Measurements from ENCODE around the gene ONECUT2.

The ONECUT2 gene

GRCh38 chr18:57436191-57436964 lies 1.2 kb downstream of the ONECUT2 start:
- CTCF ChIA-PET, result no interaction called here
- POLR2A ChIA-PET, result no interaction called here
- Histone ChIP-seq H3K4me1 (ENCODE audit: control extremely low read depth in 1 of 4, control insufficient read depth in 4 of 4, insufficient read depth in 4 of 4, low read length in 3 of 4) (peaks cover 0 to 61% (median 51%) of the 10 kb centered on the region in 4 experiments), H3K27ac (ENCODE audit: insufficient read depth in 1 of 2, low read depth in 1 of 2, low read length in 2 of 2, poor library complexity in 1 of 2, severe bottlenecking in 2 of 2) (no peak overlapping the region), H3K9me3 (ENCODE audit: control extremely low read depth in 1 of 5, control insufficient read depth in 4 of 5, insufficient read depth in 2 of 5, low read depth in 1 of 5, low read length in 4 of 5) (no peaks in the 10 kb centered on the region), H3K27me3 (replicated peaks in 2 of 5; ENCODE audit: control insufficient read depth in 4 of 5, insufficient read depth in 5 of 5, low read length in 4 of 5) (peaks cover 41 to 95% (median 70%) of the 10 kb centered on the region in 5 experiments), H3K4me3 (ENCODE audit: control insufficient read depth in 1 of 7, extremely low read depth in 1 of 7, insufficient read depth in 4 of 7, low read depth in 2 of 7, low read length in 6 of 7) (peak overlapping the region in 2 of 7 experiments; percentile 25 to 33), H3K36me3 (ENCODE audit: control insufficient read depth in 4 of 4, insufficient read depth in 4 of 4, low read length in 3 of 4) (no peaks in the 10 kb centered on the region)
- peak in 1 of 3 donors; percentile 9 for DNase-seq
- 7% methylated on average over 51 of the region's 62 CpGs for WGBS (ENCODE audit: insufficient coverage)

DNA sequence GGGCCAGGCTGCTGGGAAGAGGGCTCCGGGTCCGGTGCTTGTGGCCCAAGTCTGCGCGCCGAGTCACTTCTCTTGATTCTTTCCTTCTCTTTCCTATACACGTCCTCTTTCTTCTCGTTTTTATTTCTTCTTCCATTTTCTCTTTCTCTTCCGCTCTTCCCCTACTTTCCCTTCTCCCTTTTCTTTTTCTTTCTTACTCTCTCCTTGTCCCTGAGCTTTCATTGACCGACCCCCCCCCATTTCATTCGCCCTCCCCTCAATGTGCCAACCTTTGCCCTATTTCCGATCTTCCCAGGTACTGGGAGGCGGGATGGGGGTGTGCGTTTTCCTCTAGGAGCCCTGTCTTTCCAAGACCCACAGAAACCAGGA lies 1.8 kb downstream of the ONECUT2 start:
- Histone ChIP-seq H3K4me3 (ENCODE audit: control insufficient read depth in 1 of 7, extremely low read depth in 1 of 7, insufficient read depth in 4 of 7, low read depth in 2 of 7, low read length in 6 of 7) (peak overlapping the region in 1 of 7 experiments; percentile 13), H3K4me1 (ENCODE audit: control extremely low read depth in 1 of 4, control insufficient read depth in 4 of 4, insufficient read depth in 4 of 4, low read length in 3 of 4) (peaks cover 0 to 65% (median 54%) of the 10 kb centered on the region in 4 experiments), H3K27me3 (replicated peaks in 2 of 5; ENCODE audit: control insufficient read depth in 4 of 5, insufficient read depth in 5 of 5, low read length in 4 of 5) (peaks cover 40 to 95% (median 68%) of the 10 kb centered on the region in 5 experiments), H3K27ac (ENCODE audit: insufficient read depth in 1 of 2, low read depth in 1 of 2, low read length in 2 of 2, poor library complexity in 1 of 2, severe bottlenecking in 2 of 2) (no peak overlapping the region), H3K9me3 (ENCODE audit: control extremely low read depth in 1 of 5, control insufficient read depth in 4 of 5, insufficient read depth in 2 of 5, low read depth in 1 of 5, low read length in 4 of 5) (no peaks in the 10 kb centered on the region), H3K36me3 (ENCODE audit: control insufficient read depth in 4 of 4, insufficient read depth in 4 of 4, low read length in 3 of 4) (no peaks in the 10 kb centered on the region)
- WGBS (ENCODE audit: insufficient coverage), result 4% methylated on average over 8 of the region's 13 CpGs
- no peak for DNase-seq
- ChIA-PET CTCF (interaction anchor here (2.1 kb wide), 1 partner anchor 8 kb away, joined by 7 read pairs; no protein-coding TSS in a partner anchor), POLR2A (no interaction called here)

GRCh38 chr18:57437402-57437765 lies 2.2 kb downstream of the ONECUT2 start:
- POLR2A ChIA-PET, result no interaction called here
- WGBS (ENCODE audit: insufficient coverage), result 0% methylated on average over 13 of the region's 16 CpGs
- H3K9me3 ChIP-seq (ENCODE audit: control extremely low read depth in 1 of 5, control insufficient read depth in 4 of 5, insufficient read depth in 2 of 5, low read depth in 1 of 5, low read length in 4 of 5), result peaks cover 0 to 2% (median 0%) of the 10 kb centered on the region in 5 experiments
- H3K4me3 ChIP-seq (ENCODE audit: control insufficient read depth in 1 of 7, extremely low read depth in 1 of 7, insufficient read depth in 4 of 7, low read depth in 2 of 7, low read length in 6 of 7), result peak overlapping the region in 2 of 7 experiments; percentile 16 to 63
- H3K27ac ChIP-seq (ENCODE audit: insufficient read depth in 1 of 2, low read depth in 1 of 2, low read length in 2 of 2, poor library complexity in 1 of 2, severe bottlenecking in 2 of 2), result no peak overlapping the region
- H3K36me3 ChIP-seq (ENCODE audit: control insufficient read depth in 4 of 4, insufficient read depth in 4 of 4, low read length in 3 of 4), result no peaks in the 10 kb centered on the region
- CTCF ChIA-PET, result interaction anchor here (2.1 kb wide), 1 partner anchor 8 kb away, joined by 7 read pairs; no protein-coding TSS in a partner anchor
- H3K4me1 ChIP-seq (ENCODE audit: control extremely low read depth in 1 of 4, control insufficient read depth in 4 of 4, insufficient read depth in 4 of 4, low read length in 3 of 4), result peaks cover 0 to 65% (median 54%) of the 10 kb centered on the region in 4 experiments
- peak in 1 of 3 donors; percentile 10 for DNase-seq
- H3K27me3 ChIP-seq (replicated peaks in 2 of 5; ENCODE audit: control insufficient read depth in 4 of 5, insufficient read depth in 5 of 5, low read length in 4 of 5), result peaks cover 40 to 95% (median 68%) of the 10 kb centered on the region in 5 experiments

- Histone ChIP-seq H3K9me3 (ENCODE audit: control extremely low read depth in 1 of 5, control insufficient read depth in 4 of 5, insufficient read depth in 2 of 5, low read depth in 1 of 5, low read length in 4 of 5) (peaks cover 0 to 2% (median 0%) of the 10 kb centered on the region in 5 experiments), H3K27ac (ENCODE audit: insufficient read depth in 1 of 2, low read depth in 1 of 2, low read length in 2 of 2, poor library complexity in 1 of 2, severe bottlenecking in 2 of 2) (no peak overlapping the region), H3K36me3 (ENCODE audit: control insufficient read depth in 4 of 4, insufficient read depth in 4 of 4, low read length in 3 of 4) (no peaks in the 10 kb centered on the region), H3K27me3 (replicated peaks in 2 of 5; ENCODE audit: control insufficient read depth in 4 of 5, insufficient read depth in 5 of 5, low read length in 4 of 5) (peaks cover 39 to 95% (median 67%) of the 10 kb centered on the region in 5 experiments), H3K4me3 (ENCODE audit: control insufficient read depth in 1 of 7, extremely low read depth in 1 of 7, insufficient read depth in 4 of 7, low read depth in 2 of 7, low read length in 6 of 7) (peak overlapping the region in 6 of 7 experiments; percentile 16 to 63 (median 40)), H3K4me1 (ENCODE audit: control extremely low read depth in 1 of 4, control insufficient read depth in 4 of 4, insufficient read depth in 4 of 4, low read length in 3 of 4) (peaks cover 0 to 65% (median 54%) of the 10 kb centered on the region in 4 experiments)
- POLR2A ChIA-PET, result no interaction called here
- peak; percentile 75 to 87 (median 85) for DNase-seq
- CTCF ChIA-PET, result interaction anchor here (0.6 to 2.1 kb wide), 5 partner anchors 9 to 735 kb away, joined by 3 to 7 read pairs (median 3); no protein-coding TSS in a partner anchor
- 1% methylated on average over 67 of the region's 72 CpGs for WGBS (ENCODE audit: insufficient coverage)
These were observed 2.8 kb downstream of the ONECUT2 start for GRCh38 chr18:57437766-57438671.

GRCh38 chr18:57438743-57439608 lies 3.8 kb downstream of the ONECUT2 start:
- Histone ChIP-seq H3K9me3 (ENCODE audit: control extremely low read depth in 1 of 5, control insufficient read depth in 4 of 5, insufficient read depth in 2 of 5, low read depth in 1 of 5, low read length in 4 of 5) (peaks cover 0 to 2% (median 0%) of the 10 kb centered on the region in 5 experiments), H3K36me3 (ENCODE audit: control insufficient read depth in 4 of 4, insufficient read depth in 4 of 4, low read length in 3 of 4) (no peaks in the 10 kb centered on the region), H3K4me3 (ENCODE audit: control insufficient read depth in 1 of 7, extremely low read depth in 1 of 7, insufficient read depth in 4 of 7, low read depth in 2 of 7, low read length in 6 of 7) (peak overlapping the region in 3 of 7 experiments; percentile 43 to 63 (median 48)), H3K4me1 (ENCODE audit: control extremely low read depth in 1 of 4, control insufficient read depth in 4 of 4, insufficient read depth in 4 of 4, low read length in 3 of 4) (peaks cover 0 to 65% (median 53%) of the 10 kb centered on the region in 4 experiments), H3K27me3 (replicated peaks in 2 of 5; ENCODE audit: control insufficient read depth in 4 of 5, insufficient read depth in 5 of 5, low read length in 4 of 5) (peaks cover 35 to 94% (median 64%) of the 10 kb centered on the region in 5 experiments), H3K27ac (ENCODE audit: insufficient read depth in 1 of 2, low read depth in 1 of 2, low read length in 2 of 2, poor library complexity in 1 of 2, severe bottlenecking in 2 of 2) (no peak overlapping the region)
- DNase-seq, result peak in 2 of 3 donors; percentile 35 to 48
- ChIA-PET POLR2A (no interaction called here), CTCF (interaction anchor here (1.1 to 2.1 kb wide), 4 partner anchors 8 to 736 kb away, joined by 3 to 7 read pairs (median 4); no protein-coding TSS in a partner anchor)
- 5% methylated on average over 27 of the region's 31 CpGs for WGBS (ENCODE audit: insufficient coverage)

- CTCF ChIA-PET, result no interaction called here
- DNase-seq, result peak in 1 of 3 donors; percentile 18
- Histone ChIP-seq H3K36me3 (ENCODE audit: control insufficient read depth in 4 of 4, insufficient read depth in 4 of 4, low read length in 3 of 4) (no peaks in the 10 kb centered on the region), H3K27me3 (replicated peaks in 2 of 5; ENCODE audit: control insufficient read depth in 4 of 5, insufficient read depth in 5 of 5, low read length in 4 of 5) (peaks cover 36 to 94% (median 68%) of the 10 kb centered on the region in 5 experiments), H3K9me3 (ENCODE audit: control extremely low read depth in 1 of 5, control insufficient read depth in 4 of 5, insufficient read depth in 2 of 5, low read depth in 1 of 5, low read length in 4 of 5) (peaks cover 0 to 2% (median 0%) of the 10 kb centered on the region in 5 experiments), H3K4me3 (ENCODE audit: control insufficient read depth in 1 of 7, extremely low read depth in 1 of 7, insufficient read depth in 4 of 7, low read depth in 2 of 7, low read length in 6 of 7) (no peak overlapping the region), H3K27ac (ENCODE audit: insufficient read depth in 1 of 2, low read depth in 1 of 2, low read length in 2 of 2, poor library complexity in 1 of 2, severe bottlenecking in 2 of 2) (no peak overlapping the region), H3K4me1 (ENCODE audit: control extremely low read depth in 1 of 4, control insufficient read depth in 4 of 4, insufficient read depth in 4 of 4, low read length in 3 of 4) (peaks cover 0 to 60% (median 48%) of the 10 kb centered on the region in 4 experiments)
- 2% methylated on average over 26 of the region's 26 CpGs for WGBS (ENCODE audit: insufficient coverage)
- POLR2A ChIA-PET, result no interaction called here
These were observed 4.4 kb downstream of the ONECUT2 start for GRCh38 chr18:57439609-57439968.
